Prostate gland (tissue), 2 donors: ENCODE measurements around the gene TMEM119.

Experiments used
- POLR2A ChIP-seq: fragments of 450-650 bp; IDR thresholded peaks from one replicate; pipeline ENCODE4 v1.6.1; 2016; ENCODE audit warnings: antibody characterized with exemption, mild to moderate bottlenecking
- POLR2AphosphoS5 ChIP-seq: sonication (generic); formaldehyde crosslinking; IDR thresholded peaks from one replicate; pipeline ENCODE4 v1.6.1; 2017; ENCODE audit warnings: antibody characterized with exemption
- TF ChIP-seq, protein P1 (sequence below), 4 experiments: fragments of 200-600 bp in 2 of 4; fragments of 450-650 bp in 2 of 4; sonication (generic) in 2 of 4; IDR thresholded peaks; 1 replicate in 3 of 4; 2 replicates in 1 of 4; pipeline ENCODE4 v1.5.1; 2016 to 2019; ENCODE audit warnings: antibody characterized with exemption in 4 of 4, mild to moderate bottlenecking in 2 of 4, moderate library complexity in 2 of 4

DNA sequence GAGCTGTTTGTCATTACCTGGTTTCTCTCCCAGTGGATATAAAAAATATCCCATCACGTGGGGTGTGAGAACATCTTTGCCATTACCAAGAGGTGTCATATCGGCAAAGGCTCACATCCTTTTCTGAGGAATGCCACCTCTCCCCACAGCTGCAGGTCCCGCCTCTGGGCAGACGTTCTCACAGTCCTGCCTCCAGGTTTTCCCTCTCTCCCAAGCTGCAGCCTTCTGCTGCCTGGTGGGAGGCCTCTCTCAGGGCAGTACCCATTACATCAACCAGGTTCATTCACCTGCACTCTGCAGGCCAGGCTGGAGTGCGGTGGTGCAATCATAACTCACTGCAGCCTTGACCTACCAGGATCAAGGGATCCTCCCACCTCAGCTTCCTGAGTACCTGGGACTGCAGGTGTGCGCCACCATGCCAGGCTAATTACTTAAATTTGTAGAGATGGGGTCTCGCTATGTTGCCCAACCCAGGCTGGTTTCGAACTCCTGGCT lies 15.0 kb upstream of the TMEM119 start:
- no peak for TF ChIP-seq POLR2A
- TF ChIP-seq, protein P1, sequence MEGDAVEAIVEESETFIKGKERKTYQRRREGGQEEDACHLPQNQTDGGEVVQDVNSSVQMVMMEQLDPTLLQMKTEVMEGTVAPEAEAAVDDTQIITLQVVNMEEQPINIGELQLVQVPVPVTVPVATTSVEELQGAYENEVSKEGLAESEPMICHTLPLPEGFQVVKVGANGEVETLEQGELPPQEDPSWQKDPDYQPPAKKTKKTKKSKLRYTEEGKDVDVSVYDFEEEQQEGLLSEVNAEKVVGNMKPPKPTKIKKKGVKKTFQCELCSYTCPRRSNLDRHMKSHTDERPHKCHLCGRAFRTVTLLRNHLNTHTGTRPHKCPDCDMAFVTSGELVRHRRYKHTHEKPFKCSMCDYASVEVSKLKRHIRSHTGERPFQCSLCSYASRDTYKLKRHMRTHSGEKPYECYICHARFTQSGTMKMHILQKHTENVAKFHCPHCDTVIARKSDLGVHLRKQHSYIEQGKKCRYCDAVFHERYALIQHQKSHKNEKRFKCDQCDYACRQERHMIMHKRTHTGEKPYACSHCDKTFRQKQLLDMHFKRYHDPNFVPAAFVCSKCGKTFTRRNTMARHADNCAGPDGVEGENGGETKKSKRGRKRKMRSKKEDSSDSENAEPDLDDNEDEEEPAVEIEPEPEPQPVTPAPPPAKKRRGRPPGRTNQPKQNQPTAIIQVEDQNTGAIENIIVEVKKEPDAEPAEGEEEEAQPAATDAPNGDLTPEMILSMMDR (IDR thresholded peaks at IDR 0.05), result no peak
- TF ChIP-seq POLR2AphosphoS5, result no peak
